ENCODE measurements around the gene FGD2.

The FGD2 gene

DNA sequence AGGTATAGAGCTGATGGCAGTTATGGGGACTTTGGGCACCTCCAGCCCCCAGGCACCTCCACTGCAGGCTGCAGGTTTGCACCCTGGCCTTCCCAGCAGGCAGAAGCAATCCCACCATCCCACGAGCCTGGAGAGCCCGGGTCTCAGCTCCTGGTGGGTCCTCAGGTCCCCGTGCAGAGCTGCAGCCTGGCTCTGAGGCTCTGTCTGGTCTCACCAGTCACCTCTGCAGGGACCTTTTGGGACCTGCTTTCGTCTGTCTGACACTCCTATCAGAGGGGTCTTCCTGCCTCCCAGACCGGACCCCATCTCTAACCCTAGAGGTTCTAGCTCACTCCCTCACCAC, 41.9 kb downstream of the FGD2 start:
- Histone ChIP-seq H3K4me1 (ENCODE audit: control insufficient read depth, insufficient read depth, low read length) (peaks cover 11% of the 10 kb centered on the region), H3K9me3 (ENCODE audit: control insufficient read depth, low read length) (no peaks in the 10 kb centered on the region)

DNA sequence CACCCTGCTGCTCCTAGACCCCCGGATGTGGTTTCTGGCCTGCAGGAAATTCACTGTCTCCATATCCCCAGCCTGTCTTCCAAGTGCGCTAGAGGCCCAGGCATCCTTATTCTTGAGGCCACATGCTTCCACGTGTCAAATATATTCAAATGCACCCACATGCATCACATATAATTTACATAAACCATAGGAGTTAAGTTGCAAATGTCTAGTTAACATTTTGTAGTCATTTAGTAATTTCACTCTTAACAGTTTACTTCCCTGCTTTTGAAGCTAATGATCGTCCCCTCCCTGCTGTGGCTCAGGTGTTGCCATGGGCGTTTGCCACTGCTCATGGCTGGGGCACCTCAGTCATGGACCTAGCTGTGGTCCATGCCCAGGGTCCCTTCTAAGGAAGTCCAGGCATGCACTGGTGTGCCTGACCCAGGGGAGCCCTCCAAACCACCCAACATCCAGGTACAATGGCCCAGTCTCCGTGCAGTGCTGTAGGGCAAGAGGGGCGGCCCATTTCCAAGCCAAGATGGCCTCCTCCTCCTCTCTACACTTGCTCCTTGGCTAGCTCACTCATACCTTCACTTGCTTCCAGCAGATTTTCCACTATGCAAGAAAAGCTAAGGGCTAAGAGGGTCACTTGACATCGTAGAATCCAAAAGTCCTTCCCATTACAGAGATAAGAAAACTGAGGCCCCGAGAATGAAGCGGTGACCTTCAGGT, 42.4 kb downstream of the FGD2 start:
- Histone ChIP-seq H3K27me3 (ENCODE audit: control insufficient read depth, insufficient read depth, low read length) (peaks cover 4% of the 10 kb centered on the region), H3K9ac (ENCODE audit: low read length) (no peak overlapping the region), H3K36me3 (ENCODE audit: control insufficient read depth, insufficient read depth, low read length) (no peaks in the 10 kb centered on the region), H3K4me1 (ENCODE audit: control insufficient read depth, insufficient read depth, low read length) (peaks cover 11% of the 10 kb centered on the region), H3K4me3 (ENCODE audit: low read length) (no peak overlapping the region), H3K9me3 (ENCODE audit: control insufficient read depth, low read length) (no peaks in the 10 kb centered on the region)

More for the DNA sequence above, 41.9 kb downstream of the FGD2 start:
- Histone ChIP-seq H3K9ac (ENCODE audit: low read length) (no peak overlapping the region), H3K4me3 (ENCODE audit: low read length) (no peak overlapping the region), H3K27me3 (ENCODE audit: control insufficient read depth, insufficient read depth, low read length) (peaks cover 4% of the 10 kb centered on the region), H3K36me3 (ENCODE audit: control insufficient read depth, insufficient read depth, low read length) (no peaks in the 10 kb centered on the region)

DNA sequence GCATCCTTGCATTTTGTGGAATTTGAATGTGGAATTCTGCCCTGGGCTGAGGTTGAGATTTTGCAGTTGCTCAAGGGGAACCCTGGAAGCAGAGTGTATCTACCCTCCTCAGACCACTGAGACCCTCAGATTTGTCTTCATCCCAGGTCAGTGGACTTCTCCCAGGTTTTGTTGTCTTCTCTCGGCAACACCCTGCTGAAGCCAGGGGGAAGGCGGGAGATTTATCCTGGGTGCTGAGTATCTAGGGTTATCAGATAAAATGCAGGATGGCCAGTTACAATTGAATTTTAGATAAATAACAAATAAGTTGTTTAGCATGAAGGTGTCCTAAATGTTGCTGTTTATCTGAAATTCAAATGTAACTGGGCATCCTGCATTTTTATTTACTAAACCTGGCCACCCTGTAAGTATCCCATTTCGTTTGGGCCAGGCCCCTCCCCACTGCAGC, 43.0 kb downstream of the FGD2 start:
- Histone ChIP-seq H3K9me3 (ENCODE audit: control insufficient read depth, low read length) (no peaks in the 10 kb centered on the region), H3K27me3 (ENCODE audit: control insufficient read depth, insufficient read depth, low read length) (peaks cover 4% of the 10 kb centered on the region), H3K4me1 (ENCODE audit: control insufficient read depth, insufficient read depth, low read length) (peaks cover 11% of the 10 kb centered on the region), H3K4me3 (ENCODE audit: low read length) (no peak overlapping the region), H3K36me3 (ENCODE audit: control insufficient read depth, insufficient read depth, low read length) (no peaks in the 10 kb centered on the region), H3K9ac (ENCODE audit: low read length) (no peak overlapping the region)

DNA sequence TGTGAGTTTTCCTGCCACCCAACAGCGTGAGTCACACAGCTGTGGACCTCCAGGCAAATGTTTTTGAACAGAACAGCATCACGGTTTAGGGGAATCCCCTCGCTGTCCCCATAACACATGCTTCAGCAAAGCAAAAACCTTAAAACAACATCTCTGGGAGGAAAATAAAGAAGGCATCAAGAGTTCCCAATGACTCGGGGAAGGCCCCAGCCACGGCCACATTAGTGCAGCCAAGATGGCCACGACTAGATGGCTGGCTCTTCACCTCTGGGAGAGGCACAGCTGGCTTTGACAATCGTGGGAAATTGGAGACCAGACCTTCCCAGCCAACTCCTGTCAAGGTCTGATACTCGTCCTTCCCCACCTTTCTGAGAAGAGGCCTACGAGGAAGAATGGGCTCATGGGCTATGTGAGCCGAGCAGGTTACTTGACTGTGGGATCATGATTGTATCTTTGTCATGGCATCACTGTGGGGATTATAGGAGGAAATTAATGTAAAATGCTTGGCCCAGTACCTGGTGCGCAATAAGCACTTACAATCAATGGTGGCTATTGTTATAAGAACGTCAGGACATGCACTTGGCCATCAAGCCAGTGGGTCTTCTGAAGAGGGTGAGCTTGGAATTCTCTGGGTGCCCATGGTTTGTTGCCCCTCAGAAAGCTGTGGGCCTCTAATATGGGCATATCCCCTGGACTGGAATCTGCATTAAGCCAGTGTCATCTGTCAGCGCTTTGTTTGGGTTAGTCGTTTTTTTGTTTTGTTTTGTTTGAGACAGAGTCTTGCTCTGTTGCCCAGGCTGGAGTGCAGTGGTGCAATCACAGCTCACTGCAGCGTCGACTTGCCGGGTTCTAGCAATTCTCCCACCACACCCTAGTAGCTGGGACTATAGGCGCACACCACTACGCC, 43.6 kb downstream of the FGD2 start:
- H3K36me3 ChIP-seq (ENCODE audit: control insufficient read depth, insufficient read depth, low read length) = no peaks in the 10 kb centered on the region
- H3K9me3 ChIP-seq (ENCODE audit: control insufficient read depth, low read length) = no peaks in the 10 kb centered on the region
- H3K27me3 ChIP-seq (ENCODE audit: control insufficient read depth, insufficient read depth, low read length) = peaks cover 4% of the 10 kb centered on the region
- no peak overlapping the region for H3K4me3 ChIP-seq (ENCODE audit: low read length)
- H3K9ac ChIP-seq (ENCODE audit: low read length) = no peak overlapping the region
- H3K4me1 ChIP-seq (ENCODE audit: control insufficient read depth, insufficient read depth, low read length) = peaks cover 11% of the 10 kb centered on the region

DNA sequence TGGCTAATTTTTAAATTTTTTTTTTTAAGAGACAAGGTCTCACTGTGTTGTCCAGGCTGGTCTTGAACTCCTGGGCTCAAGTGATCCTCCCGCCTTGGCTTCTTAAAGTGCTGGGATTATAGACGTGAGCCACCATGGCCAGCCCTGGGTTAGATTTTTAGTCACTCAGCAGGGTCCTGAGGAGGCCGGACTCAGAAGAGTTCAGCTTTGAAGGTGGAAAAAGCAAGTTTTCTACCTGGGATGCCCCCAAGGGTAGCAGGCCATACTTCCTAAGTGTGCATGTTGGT, 44.2 kb downstream of the FGD2 start:
- Histone ChIP-seq H3K9ac (ENCODE audit: low read length) (no peak overlapping the region), H3K27me3 (ENCODE audit: control insufficient read depth, insufficient read depth, low read length) (peaks cover 4% of the 10 kb centered on the region), H3K9me3 (ENCODE audit: control insufficient read depth, low read length) (no peaks in the 10 kb centered on the region), H3K36me3 (ENCODE audit: control insufficient read depth, insufficient read depth, low read length) (no peaks in the 10 kb centered on the region), H3K4me3 (ENCODE audit: low read length) (no peak overlapping the region), H3K4me1 (ENCODE audit: control insufficient read depth, insufficient read depth, low read length) (peaks cover 11% of the 10 kb centered on the region)

DNA sequence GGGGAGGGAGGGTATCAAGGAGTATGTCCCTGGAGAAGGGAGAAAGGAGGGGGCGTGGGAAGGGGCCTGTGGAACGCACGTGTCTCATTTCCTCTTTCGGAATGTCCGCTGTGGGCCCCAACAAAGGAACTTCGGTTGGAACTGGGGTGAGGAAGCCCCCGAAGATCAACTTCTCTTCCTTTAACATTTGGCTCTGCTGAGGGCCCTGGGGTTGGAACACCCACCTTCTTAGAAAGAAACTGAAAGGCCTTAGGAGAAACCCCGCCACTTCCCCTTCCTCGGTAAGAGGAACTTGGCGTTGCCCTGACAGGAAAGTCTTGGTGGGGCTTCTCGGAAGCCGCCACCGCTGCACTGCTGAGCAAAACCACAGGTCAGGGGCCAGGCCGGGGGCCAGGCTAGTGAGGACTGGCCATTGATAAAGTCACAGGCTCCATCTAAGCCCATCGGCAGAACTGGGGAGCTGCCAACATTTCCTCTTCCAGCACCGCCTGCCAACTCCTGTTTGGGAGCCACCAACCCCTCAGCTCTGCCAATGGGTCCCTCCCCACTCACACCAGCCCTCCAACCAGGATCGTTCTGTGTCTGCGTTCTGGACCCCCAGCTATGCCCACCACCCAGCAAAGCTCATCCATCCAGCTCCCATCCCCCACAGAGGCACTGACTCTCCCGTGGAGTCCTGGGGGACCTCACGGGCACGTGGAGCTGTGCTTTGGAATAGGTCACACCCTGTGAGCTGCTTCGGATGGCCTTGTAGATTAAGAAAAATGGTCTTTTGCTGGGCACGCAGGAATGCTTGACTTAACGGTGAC, 44.8 kb downstream of the FGD2 start:
- H3K4me1 ChIP-seq (ENCODE audit: control insufficient read depth, insufficient read depth, low read length) = peaks cover 11% of the 10 kb centered on the region
- H3K36me3 ChIP-seq (ENCODE audit: control insufficient read depth, insufficient read depth, low read length) = no peaks in the 10 kb centered on the region
- no peak overlapping the region for H3K4me3 ChIP-seq (ENCODE audit: low read length)
- H3K27me3 ChIP-seq (ENCODE audit: control insufficient read depth, insufficient read depth, low read length) = peaks cover 4% of the 10 kb centered on the region
- no peaks in the 10 kb centered on the region for H3K9me3 ChIP-seq (ENCODE audit: control insufficient read depth, low read length)
- H3K9ac ChIP-seq (ENCODE audit: low read length) = no peak overlapping the region

DNA sequence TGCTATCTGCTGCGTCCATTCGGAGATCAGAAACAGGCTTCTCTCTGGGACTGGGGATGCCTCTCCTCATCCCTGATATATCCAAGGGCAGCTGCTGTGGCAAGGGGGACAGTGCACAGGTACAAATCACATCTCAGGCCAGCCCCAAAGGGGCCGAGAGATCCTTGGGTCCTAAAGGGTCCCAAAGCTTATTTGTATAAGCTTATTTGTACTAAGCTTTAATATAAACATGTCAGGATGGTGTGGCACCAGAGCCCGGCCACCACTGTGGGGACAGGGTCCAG, 45.3 kb downstream of the FGD2 start:
- no peak overlapping the region for H3K9ac ChIP-seq (ENCODE audit: low read length)
- no peaks in the 10 kb centered on the region for H3K9me3 ChIP-seq (ENCODE audit: control insufficient read depth, low read length)
- peaks cover 12% of the 10 kb centered on the region for H3K4me1 ChIP-seq (ENCODE audit: control insufficient read depth, insufficient read depth, low read length)
- no peak overlapping the region for H3K4me3 ChIP-seq (ENCODE audit: low read length)
- H3K27me3 ChIP-seq (ENCODE audit: control insufficient read depth, insufficient read depth, low read length) = peaks cover 4% of the 10 kb centered on the region
- H3K36me3 ChIP-seq (ENCODE audit: control insufficient read depth, insufficient read depth, low read length) = no peaks in the 10 kb centered on the region

DNA sequence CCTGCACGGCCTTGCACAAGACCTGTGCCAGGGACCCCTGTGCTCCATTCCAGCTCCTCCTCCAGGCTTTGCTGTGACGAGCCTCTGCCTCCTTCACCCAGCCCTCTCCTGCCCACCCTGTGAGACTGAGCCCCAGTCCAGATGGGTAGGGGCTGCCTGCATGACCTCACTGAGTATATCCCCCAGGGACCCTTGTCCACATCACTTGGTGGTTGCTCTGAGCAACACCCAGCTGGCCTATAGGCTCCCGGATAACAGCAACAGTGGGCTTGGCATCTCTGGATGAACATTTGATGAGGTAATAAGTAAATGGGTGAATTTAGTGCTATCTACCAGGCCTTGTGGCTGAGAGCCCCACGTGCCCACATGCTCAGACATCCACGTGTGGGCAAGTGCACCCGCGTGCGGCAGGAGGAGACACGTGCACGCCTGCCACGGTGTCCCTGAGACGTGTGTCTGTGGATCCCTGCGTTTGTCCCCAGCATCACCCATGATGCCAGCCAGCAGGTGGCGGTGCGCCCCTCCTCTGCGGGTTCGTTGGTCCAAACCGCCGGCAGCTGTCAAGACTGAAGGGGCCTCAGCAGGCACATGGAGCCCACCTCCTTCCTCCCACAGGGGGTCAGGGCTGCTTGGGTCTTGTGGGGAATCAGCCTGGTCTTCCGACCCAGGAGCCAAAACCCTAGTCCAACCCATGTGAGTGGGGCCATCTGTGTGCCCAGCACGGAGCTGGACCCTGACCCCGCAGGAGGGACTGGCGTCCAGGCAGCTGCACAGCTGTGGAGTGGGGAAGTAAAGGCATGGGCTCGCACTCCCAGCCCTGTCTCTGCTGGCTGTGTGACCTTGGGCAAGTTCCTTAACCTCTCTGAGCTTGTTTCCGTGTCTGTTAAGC, 45.9 kb downstream of the FGD2 start:
- Histone ChIP-seq H3K27me3 (ENCODE audit: control insufficient read depth, insufficient read depth, low read length) (peaks cover 4% of the 10 kb centered on the region), H3K9ac (ENCODE audit: low read length) (no peak overlapping the region), H3K9me3 (ENCODE audit: control insufficient read depth, low read length) (no peaks in the 10 kb centered on the region), H3K4me1 (ENCODE audit: control insufficient read depth, insufficient read depth, low read length) (peaks cover 18% of the 10 kb centered on the region), H3K4me3 (ENCODE audit: low read length) (no peak overlapping the region), H3K36me3 (ENCODE audit: control insufficient read depth, insufficient read depth, low read length) (no peaks in the 10 kb centered on the region)

DNA sequence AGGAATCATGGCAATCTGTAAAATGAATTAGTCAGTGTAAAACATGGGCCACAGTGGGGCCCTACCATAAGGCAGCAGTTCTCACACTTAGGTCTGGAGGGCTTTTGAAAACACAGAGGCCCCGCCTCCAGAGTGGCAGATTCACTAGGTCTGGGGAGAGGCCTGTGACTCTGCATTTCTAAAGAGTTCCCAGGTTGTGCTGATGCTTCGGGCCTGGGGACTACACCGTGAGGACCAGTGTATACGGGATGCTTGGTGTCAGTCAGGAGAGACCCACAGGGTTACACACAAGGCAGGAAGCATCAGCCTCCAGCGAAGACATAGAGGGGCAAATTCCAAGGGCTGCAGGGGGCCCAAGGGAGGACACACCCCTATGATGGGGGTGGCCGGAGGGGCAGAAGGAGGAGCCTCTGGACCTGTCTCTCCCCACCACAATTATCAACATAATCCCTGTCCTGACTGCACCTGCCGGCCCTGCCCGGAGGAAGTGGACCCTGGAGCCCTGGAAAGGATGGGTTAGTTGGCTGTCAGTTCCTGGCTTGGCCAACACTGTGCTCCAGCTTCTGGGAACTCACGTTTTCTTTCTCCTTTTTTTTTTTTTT, 46.7 kb downstream of the FGD2 start:
- Histone ChIP-seq H3K9me3 (ENCODE audit: control insufficient read depth, low read length) (no peaks in the 10 kb centered on the region), H3K4me3 (ENCODE audit: low read length) (no peak overlapping the region), H3K4me1 (ENCODE audit: control insufficient read depth, insufficient read depth, low read length) (peaks cover 22% of the 10 kb centered on the region), H3K36me3 (ENCODE audit: control insufficient read depth, insufficient read depth, low read length) (no peaks in the 10 kb centered on the region), H3K27me3 (ENCODE audit: control insufficient read depth, insufficient read depth, low read length) (peaks cover 4% of the 10 kb centered on the region), H3K9ac (ENCODE audit: low read length) (no peak overlapping the region)

DNA sequence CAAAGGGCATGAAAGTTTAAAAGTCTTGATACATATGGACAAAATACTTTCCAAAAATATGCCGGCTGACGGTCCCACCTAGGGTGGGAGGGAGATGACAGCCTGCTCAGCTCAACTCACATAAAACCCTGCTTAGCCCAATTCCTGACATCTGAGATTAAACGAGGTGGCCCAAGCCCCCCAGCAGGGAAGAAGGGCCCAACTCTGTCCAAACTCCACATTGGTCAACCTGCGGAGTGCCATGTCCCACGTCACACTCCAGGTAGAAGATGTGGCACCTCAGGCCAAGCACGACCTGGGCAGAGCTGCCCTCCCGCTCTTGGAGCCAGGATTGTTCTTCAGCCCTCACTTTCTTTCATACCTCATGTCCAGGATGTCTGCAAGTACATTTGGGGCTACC, 48.2 kb downstream of the FGD2 start:
- Histone ChIP-seq H3K4me1 (ENCODE audit: control insufficient read depth, insufficient read depth, low read length) (peaks cover 22% of the 10 kb centered on the region), H3K4me3 (ENCODE audit: low read length) (no peak overlapping the region), H3K9me3 (ENCODE audit: control insufficient read depth, low read length) (no peaks in the 10 kb centered on the region)

DNA sequence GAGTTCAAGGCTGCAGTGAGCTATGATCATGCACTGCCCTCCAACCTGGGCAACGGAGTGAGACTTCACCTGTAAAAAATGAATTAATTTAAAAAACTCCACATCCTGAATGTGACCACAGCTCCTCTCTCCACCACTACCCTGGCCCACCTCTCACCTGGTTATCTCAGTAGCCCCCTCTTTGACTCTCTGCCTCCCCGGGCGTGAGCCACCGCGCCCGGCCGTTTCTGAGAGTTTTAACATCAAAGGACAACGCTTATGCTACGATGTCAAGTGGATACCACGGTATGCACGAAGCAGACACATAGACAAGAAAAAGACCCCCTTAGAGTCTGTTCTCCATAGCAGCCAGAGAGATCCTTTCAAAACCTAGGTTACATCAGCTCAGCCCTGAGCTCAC, 48.7 kb downstream of the FGD2 start:
- Histone ChIP-seq H3K4me1 (ENCODE audit: control insufficient read depth, insufficient read depth, low read length) (peaks cover 22% of the 10 kb centered on the region), H3K27me3 (ENCODE audit: control insufficient read depth, insufficient read depth, low read length) (peaks cover 4% of the 10 kb centered on the region), H3K4me3 (ENCODE audit: low read length) (no peak overlapping the region), H3K9ac (ENCODE audit: low read length) (no peak overlapping the region), H3K36me3 (ENCODE audit: control insufficient read depth, insufficient read depth, low read length) (no peaks in the 10 kb centered on the region), H3K9me3 (ENCODE audit: control insufficient read depth, low read length) (no peaks in the 10 kb centered on the region)

More for the DNA sequence above, 48.2 kb downstream of the FGD2 start:
- Histone ChIP-seq H3K27me3 (ENCODE audit: control insufficient read depth, insufficient read depth, low read length) (peaks cover 4% of the 10 kb centered on the region), H3K36me3 (ENCODE audit: control insufficient read depth, insufficient read depth, low read length) (no peaks in the 10 kb centered on the region), H3K9ac (ENCODE audit: low read length) (no peak overlapping the region)

Measured in mucosa of stomach (tissue), 1 donor.